Jurkat, Clone E6-1 (cell line): ENCODE data around the gene XYLB.
A peak's percentile ranks its signal among the peaks of the same experiment; 100 is the strongest.
"Not testable (repeated sequence)": the region's sequence is repeated elsewhere in the genome, so short reads cannot be mapped to it uniquely, and the experiment has no call there.

Source experiments
- DNase-seq: peaks from one replicate; pipeline ENCODE4 v3.0.0-alpha.2; 2011; ENCODE audit warnings: low read depth, low spot score
- H3K4me3 ChIP-seq: 2 replicates; pipeline ENCODE4 v1.5.1; 2011; ENCODE audit warnings: mild to moderate bottlenecking, low read length, control low read depth, moderate library complexity

XYLB gene

GRCh38 chr3:38318766-38319671 is 27.6 kb upstream of the XYLB start:
- no peak for DNase-seq
- H3K4me3 ChIP-seq, result no peak overlapping the region

DNA sequence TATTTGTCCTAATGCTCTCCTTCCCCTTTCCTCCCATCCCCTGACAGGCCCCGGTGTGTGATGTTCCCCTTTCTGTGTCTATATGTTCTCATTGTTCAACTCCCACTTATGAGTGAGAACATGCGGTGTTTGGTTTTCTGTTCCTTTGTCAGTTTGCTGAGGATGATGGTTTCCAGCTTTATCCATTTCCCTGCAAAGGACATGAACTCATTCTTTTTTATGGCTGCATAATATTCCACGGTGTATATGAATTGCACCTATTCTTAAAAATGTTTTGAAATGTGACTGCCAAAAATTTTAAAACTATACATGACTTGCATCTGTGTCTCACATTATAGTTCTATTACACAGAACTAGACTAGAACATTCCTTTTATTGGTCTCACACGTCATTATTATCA is 25.9 kb upstream of the XYLB start:
- DNase-seq, result not testable (repeated sequence)

DNA sequence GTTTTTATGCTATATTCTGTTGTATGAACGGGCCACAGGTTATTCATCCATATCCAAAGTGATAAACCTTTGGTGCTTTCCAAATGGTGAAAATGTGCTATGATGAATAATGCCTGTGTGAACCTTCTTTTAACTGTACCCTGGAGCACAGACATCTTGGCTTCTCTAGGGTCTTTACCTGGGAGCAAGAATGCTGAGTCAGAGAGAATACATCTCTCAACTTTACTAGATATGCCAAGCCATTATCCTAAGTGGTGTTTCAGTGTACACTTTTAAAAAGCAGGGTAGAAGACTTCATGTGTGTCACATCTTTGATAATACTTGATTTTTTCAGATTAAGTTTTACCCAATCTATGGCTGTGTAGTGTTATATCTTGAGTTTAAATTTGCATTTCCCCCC is 23.5 kb upstream of the XYLB start:
- H3K4me3 ChIP-seq, result no peak overlapping the region
- DNase-seq, result no peak

More for the DNA sequence above, 25.9 kb upstream of the XYLB start:
- not testable (repeated sequence) for H3K4me3 ChIP-seq

DNA sequence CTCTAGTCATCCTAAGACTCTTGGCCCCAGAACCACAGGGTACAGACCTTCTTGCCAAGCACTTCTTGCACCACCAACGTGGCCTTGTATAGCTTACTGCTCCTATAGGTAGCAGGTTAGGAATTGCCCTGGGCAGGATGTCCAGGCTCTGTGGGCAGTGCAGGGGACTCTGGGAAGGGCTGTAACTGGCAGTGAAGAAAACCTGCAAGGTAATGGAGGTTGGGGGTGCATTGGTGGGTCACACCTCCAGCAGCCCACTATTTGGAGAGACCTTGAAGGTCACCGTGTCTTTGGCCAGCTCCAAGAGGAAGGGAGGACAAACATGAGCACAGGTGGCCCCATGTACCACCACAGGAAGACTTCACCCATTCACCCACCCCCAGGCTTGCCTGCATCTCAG is 21.3 kb upstream of the XYLB start:
- no peak for DNase-seq
- no peak overlapping the region for H3K4me3 ChIP-seq

GRCh38 chr3:38327335-38328009 is 19.1 kb upstream of the XYLB start:
- DNase-seq, result no peak
- no peak overlapping the region for H3K4me3 ChIP-seq

GRCh38 chr3:38331257-38332022 is 15.1 kb upstream of the XYLB start:
- no peak overlapping the region for H3K4me3 ChIP-seq
- no peak for DNase-seq

DNA sequence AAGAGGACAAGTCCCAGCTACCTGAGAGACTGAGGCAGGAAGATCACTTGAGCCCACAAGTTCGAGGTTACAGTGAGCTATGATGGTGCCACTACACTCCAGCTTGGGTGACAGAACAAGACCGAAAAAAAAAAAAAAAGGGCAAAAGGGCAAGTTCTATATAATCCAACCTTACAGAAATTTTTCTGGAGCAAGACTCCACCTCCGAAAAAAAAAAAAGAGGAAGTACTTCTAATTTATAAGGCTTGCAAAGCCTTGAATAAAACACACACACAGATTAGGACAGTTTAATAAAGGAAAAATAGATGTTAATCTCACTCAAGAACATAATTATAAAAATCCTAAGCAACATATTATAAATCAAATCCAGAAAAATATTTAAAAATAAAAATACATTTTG is 14.4 kb upstream of the XYLB start:
- no peak overlapping the region for H3K4me3 ChIP-seq
- no peak for DNase-seq

DNA sequence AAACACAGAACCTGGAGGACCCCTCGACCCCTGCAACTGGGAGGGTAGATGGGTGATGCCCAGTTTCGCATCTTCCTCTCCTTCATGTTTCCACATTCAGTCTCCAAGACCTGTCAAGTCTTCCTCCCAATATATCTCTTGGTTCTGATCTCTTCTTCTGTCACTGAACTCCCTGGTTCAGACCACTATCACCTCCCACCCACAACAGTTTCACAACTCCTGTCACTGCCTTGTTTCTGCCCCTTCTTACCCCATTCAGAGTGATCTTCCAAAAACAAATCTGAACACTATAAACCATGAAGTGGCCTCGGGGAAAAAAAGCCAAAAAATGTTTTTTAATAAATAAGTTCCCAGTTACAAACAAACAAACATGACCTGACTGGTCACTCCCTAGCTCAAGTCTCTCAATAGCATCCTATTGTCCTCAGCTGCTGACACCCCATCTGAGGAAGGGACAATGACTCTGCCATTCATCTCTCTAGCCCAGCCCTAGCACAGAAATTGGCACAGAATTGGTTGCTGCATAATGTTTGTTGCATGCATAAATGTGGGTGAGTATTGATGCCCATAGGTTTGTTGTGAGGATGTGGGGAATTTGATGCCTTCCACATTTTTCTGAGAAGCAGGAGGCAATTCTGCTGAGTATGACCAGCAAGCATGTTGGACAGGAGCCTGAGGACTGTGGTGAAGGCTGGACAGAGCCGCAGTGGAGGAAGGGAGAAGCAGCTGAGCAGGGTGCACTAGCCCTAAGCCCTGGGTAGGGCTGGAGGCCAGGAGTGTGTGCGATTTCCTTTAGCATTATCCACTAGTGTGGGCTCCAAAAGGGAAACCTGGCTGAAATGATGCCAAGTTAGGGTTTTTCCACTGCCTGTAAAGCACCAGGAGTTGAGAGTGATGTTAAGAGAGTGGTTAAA is 12.2 kb upstream of the XYLB start:
- no peak overlapping the region for H3K4me3 ChIP-seq
- no peak for DNase-seq

GRCh38 chr3:38335263-38335662 is 11.3 kb upstream of the XYLB start:
- no peak for DNase-seq
- H3K4me3 ChIP-seq, result no peak overlapping the region

- no peak overlapping the region for H3K4me3 ChIP-seq
- DNase-seq, result no peak
These were observed 8.9 kb upstream of the XYLB start for GRCh38 chr3:38337703-38338102.

- DNase-seq, result no peak
- H3K4me3 ChIP-seq, result no peak overlapping the region
These were observed 2.6 kb upstream of the XYLB start for GRCh38 chr3:38343797-38344594.

DNA sequence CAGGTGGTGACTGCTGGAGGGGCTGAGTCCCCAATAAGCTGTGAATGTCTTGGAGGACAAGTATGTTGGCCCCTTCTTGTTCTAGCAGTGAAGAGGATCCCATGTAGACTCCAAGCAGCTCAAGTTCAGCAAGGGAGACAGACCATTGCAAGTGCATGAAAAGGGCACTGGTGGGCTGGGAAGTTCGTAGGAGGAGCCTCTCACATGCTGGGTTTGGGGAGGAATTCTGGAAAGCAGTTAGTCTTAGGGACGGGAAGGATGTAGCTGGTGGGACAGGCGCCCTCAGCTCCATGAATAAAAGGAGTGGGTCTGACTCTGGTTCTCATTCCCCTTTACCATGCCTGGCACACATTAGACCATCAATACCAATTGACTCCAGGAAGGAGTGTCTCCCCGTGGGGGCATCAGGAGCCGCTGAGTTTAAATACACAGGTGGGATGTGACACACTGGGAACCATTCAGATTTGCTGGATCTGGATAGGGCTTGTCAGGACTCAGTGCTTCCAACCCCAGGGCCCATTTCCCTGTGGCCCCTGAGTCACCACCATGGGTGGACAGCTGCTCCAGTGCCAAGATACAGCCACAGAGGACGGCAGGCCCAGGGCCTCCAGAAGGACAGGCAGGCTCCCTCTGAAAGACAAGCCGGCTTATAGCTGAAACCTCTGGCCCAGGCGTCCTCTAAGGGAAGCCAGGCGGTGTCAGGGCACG is 552 bp upstream of the XYLB start:
- H3K4me3 ChIP-seq, result peak overlapping the region; percentile 74
- DNase-seq, result no peak

DNA sequence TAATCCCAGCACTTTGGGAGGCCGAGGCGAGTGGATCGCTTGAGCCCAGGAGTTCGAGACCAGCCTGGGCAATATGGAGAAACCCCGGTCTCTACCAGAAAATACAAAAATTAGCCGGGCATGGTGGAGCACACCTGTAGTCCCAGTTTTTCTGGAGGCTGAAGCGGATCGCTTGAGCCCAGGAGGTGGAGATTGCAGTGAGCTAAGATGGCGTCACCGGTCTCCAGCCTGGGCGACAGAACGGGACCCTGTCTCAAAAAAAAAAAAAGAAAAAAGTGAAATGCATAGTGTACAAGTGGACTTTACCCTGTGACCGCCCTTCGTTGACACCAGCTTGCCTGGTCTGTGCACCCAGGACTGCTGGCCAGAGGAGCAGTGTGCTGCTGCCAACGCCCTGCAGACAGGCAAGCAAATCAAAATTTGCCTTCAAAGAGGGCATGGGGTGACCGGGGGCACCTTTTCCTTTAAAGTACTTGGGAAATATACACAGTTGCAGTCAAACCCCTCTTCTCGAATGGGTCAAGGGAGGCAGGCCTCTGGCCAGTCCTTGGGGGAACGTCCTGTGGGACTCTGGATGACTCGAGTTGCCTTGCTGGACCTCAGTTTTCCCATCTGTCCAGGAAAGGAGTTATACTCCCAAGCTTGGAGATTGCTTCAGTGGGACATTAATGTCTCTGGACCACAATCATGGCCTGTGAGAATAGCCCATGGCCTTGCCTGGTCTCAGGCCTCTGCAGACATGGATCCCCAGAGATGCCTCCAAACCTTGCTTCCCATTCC is 1.0 kb downstream of the XYLB start:
- DNase-seq, result no peak
- H3K4me3 ChIP-seq, result peak overlapping the region; percentile 74

- DNase-seq, result no peak
- no peak overlapping the region for H3K4me3 ChIP-seq
These were observed 2.3 kb downstream of the XYLB start for GRCh38 chr3:38348903-38349302.

DNA sequence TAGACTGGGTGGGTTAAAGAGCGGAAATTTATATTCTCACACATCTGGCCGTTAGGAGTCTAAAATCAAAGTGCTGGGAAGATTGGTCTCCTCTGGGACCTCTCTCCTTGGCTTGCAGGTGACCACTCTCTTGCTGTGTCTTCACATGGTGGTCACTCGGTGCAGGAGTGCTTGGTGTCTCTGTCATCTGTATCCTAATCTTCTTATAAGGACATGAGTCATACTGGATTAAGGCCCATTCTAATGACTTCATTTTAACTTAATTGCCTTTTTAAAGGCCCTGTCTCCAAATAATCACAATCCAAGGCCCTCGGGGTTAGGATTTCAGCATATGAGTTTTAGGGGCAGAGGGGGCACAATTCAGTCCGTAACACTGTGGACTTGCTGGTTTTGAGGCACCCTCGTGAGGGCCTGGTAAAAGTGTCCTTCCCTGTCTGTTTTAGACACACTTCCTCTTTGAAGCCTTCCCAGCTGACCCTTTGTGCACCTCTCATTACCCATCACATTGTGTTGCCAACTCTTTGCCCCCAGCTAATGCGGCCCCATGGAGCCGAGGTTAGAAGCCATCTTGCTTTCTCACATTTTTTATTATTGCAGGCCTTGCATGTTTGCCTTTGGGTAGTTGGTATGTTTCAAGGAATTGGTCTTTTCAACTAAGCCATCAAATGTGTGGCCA is 3.2 kb downstream of the XYLB start:
- DNase-seq, result no peak
- H3K4me3 ChIP-seq, result no peak overlapping the region

- DNase-seq, result no peak
- H3K4me3 ChIP-seq, result no peak overlapping the region
These were observed 6.6 kb downstream of the XYLB start for GRCh38 chr3:38353151-38353550.
